HG03135 (cell line): ENCODE data around the gene LAMB1.
"Not testable (repeated sequence)": the region's sequence is repeated elsewhere in the genome, so short reads cannot be mapped to it uniquely, and the experiment has no call there.

Experiments used
- ATAC-seq: cut with Tn5 transposase; IDR thresholded peaks from one replicate; pipeline ENCODE4 v1.9.1; 2021; ENCODE audit warnings: mild to moderate bottlenecking, moderate library complexity; ENCODE audit not compliant: unreplicated experiment

The LAMB1 gene

GRCh38 chr7:107973861-107974260 lies 29.1 kb downstream of the LAMB1 start:
- ATAC-seq, result no peak

DNA sequence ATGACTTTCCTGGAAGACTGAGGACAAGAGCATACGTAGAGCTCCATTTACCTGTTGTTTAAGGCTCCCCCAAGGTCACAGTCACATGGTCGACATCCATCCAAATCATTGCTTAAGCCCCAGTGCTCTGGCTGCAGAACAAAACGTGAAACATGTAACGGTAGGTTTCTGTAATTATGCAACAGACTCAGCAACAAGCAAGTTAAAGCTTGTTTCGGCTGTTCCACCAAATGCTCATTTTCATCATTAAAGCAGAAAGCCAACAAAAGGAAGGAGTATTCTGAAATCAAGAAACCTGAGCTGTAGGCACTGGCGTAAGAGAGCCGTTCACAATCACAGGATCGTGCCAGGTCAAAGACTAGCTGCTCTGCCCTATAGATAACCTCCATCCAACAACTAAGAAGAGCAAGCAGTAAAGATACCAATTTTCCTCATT lies 30.0 kb downstream of the LAMB1 start:
- ATAC-seq, result no peak

- ATAC-seq, result no peak
These were observed 30.9 kb downstream of the LAMB1 start for GRCh38 chr7:107972075-107972482.

- no peak for ATAC-seq
These were observed 31.3 kb downstream of the LAMB1 start for GRCh38 chr7:107971613-107972012.

DNA sequence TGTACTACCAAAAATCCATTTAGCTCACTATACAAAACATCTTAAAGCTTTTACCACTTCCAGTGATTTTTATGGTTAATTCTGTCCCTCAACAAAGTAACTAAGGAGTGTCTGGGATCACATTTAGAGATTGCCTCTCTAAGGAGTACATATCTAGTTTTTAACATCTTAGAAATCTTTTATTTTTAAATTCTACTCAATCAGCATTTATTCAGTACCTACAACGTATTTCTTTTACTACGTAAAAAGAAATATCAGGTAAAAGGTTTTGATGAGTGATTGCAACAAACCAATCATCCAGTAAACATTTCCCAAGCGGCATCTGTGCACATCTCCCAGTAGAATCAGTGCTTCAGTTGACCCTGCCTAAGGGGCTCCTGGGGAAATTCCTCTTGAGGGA lies 31.9 kb downstream of the LAMB1 start:
- no peak for ATAC-seq

DNA sequence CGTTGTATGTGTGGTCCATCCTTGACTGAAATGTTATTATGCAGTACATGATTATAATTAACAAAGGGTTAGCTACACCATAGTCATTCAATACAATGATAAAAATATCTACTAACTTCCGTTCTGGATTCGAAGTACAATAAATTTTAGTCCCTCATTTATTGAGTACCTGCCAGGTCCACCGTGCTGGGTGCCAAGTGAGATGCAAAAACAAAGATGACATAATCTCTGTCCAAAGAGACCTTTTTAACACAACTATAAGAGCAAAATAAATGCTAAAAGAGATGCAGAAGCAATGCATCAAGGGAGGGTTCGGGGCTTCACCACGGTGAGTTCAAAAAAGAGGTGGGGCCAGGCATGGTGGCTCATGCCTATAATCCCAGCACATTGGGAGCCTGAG lies 33.1 kb downstream of the LAMB1 start:
- no peak for ATAC-seq

GRCh38 chr7:107968449-107968848 lies 34.5 kb downstream of the LAMB1 start:
- ATAC-seq, result no peak

DNA sequence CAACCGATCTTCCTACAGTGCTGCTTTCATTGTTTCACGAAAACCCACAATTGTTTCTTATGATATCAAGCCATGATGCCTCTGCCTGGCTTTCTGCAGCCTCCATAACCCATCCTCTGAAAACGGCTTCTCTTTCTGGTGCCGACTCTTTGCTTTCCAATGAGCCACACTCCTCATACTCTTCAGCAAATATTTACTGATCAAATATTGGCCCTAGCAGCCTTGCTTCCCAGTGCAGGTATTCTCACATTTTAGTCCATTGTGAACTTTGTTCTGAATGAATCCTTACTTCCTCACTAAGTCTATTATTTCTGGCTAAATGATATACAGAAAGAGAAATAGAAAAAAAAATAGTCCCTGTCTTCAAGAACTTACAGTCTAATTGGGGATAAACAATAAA lies 35.5 kb downstream of the LAMB1 start:
- no peak for ATAC-seq

DNA sequence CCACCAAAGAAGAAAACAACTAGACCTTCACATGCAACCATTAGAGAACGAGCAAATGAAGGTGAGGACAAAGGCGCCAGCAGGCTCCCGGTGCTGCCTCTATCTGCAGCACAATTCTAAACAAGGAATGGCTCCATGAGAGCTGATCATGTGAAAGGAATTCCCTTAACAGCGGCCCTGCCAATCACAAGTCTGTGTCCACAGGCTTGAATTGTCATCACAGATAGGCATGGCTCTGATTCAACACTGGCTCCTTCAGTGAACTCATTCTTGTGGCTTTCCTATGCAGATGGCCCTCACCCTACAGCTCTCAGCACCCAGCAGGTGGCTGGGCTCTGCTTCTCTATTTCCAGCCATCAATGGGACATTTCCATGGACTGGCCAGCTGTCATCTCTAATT lies 36.2 kb downstream of the LAMB1 start:
- ATAC-seq, result no peak

DNA sequence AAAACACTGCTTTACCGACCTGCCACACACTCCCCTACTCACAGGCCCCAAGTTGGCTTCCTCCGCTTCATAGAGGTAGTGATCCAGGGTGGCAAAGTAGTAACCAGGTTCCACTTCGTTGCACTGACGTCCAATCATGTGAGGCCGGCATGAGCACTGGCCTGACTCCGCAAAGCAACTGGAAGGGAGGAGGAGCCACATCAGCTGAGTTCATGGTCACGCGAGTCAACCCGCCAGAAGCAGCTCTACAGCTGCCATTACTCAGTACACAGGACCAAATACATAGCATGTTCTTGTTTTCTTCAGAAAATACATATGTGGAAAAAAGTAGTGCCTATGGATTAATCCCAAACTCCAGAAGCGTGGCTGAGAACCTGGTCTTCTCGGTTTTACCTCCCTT lies 38.5 kb downstream of the LAMB1 start:
- no peak for ATAC-seq

- no peak for ATAC-seq
These were observed 40.1 kb downstream of the LAMB1 start for GRCh38 chr7:107962817-107963216.

DNA sequence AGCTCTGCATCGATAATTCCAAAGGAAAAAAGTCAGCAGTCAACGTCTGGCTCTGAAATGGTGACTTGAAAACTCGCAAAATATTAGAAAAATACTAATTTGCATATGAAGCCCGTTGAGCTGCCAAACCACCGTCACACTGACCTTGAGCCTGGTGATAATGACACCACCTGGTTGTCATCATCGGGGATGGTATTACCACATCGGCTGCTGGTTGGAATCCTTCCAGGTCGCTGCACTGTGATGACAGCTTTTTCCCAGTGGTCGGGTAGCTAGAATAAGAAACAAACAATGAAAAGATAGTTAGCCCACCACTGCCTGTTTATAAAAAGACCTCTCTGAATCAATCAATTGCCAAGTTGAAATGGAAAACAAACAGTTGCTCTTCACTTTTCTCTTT lies 41.6 kb downstream of the LAMB1 start:
- no peak for ATAC-seq

- no peak for ATAC-seq
These were observed 42.7 kb downstream of the LAMB1 start for GRCh38 chr7:107960272-107960671.

DNA sequence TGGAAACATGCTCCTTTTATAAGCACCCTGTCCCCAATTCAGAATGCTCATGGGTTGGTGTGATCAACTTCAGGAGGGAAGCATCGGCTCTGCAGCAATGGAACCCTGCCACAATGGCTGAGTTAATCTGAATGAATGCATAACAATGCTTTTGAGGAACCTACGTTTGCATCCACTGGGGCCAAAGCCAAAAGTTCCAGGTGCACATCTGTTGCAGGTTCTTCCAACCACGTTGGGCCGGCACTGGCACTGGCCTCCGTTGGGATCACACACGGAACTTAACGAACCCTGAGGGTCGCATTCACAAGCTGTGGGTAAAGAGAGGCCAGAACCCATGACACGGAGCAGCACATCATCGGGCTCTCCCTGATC lies 43.4 kb downstream of the LAMB1 start:
- no peak for ATAC-seq

DNA sequence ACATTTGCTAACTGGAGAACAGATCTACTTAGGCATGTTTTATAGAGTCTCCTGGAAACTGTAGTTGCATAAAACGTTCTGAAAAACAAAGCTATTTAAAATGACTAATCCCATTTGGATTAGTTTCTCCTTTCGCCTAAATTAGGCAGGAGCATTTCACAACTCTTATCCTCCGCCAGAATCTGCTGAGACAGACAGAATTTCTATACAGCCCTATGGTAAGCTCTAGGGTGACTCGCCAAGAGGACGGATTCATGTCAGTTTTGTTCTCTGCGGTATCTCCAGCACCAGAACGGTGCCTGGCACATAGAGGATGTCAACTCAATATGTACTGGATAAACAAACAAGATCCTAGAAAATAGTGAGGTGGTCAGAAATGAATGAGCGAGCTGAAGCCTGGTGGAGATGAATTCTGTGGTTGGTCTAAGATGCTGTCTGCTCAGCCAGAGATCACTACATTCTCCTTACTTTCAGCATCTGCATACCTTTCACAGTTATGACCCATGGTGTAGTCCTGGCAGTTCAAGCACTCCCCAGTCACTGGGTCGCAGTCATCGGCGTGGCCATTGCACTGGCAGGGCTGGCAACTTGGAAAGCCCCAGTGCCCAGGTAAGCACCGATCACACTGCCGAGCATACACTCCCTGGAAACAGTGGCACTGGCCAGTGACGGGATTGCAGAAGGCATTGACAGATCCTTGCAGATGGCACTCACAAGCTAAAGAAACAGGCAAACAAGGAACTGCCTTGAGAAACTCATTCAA lies 44.0 kb downstream of the LAMB1 start:
- no peak for ATAC-seq

DNA sequence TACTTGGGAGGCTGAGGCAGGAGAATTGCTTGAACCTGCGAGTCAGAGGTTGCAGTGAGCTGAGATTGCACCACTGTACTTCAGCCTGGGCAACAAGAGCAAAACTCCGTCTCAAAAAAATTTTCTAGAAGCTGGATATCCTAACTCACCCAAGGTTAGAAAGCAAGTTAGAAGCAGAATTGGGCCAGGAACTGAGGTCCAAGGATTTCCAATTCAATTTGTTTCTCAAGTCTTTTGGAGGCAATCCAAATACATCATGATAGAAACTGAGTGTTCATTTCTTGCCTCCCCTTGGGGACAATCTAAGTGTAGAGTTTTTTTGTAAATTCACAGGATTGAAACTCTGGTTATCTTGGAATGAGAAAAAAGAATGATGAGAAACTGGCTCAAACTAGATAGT lies 45.5 kb downstream of the LAMB1 start:
- ATAC-seq, result no peak

DNA sequence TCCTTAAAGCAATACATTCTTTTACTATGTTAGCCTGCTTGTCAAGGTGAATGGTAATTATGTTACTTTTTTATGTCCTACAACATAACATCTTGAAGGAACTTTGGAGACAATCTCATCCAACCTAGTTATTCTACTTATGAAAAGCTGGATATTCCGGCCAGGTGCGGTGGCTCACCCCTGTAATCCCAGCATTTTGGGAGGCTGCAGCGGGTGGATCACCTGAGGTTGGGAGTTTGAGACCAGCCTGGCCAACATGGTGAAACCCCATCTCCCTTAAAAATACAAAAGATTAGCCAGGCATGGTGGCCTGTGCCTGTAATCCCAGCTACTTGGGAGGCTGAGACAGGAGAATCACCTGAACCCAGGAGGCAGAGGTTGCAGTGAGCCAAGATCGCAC lies 46.0 kb downstream of the LAMB1 start:
- not testable (repeated sequence) for ATAC-seq

DNA sequence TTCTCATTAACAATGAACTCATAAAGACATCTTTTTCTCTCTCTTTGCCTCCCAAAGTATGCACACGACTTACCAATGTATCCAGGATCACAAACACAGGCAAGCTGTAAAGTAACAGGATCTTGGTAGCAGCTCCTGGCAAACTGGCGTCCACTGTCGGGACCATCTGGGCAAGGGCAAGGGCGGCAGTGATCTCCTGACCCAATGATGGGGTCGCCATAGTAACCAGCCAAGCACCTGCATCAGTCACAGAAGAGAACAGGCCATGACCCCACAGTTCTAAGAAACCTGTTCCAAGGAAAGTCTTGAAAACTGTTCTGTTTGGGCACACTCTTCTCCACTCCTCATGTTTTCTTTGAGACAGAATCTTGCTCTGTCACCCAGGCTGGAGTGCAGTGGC lies 47.6 kb downstream of the LAMB1 start:
- no peak for ATAC-seq

DNA sequence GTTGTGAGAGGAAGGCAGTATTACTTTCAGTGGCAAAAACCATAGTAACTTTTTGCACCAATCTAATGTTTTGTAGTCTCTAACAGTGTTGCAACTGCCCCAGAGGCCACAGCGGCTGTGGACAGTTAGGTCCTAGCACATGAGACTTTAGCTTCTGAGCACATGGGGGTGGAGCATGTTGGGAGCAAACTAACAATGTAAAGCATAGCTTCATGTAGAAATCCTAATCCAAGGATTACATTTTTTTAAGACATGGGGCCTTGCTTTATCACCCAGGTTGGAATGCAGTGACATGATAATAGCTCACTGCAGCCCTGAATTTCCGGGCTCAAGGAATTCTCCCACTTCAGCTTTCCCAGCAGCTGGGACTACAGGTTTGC lies 49.0 kb downstream of the LAMB1 start:
- ATAC-seq, result no peak

DNA sequence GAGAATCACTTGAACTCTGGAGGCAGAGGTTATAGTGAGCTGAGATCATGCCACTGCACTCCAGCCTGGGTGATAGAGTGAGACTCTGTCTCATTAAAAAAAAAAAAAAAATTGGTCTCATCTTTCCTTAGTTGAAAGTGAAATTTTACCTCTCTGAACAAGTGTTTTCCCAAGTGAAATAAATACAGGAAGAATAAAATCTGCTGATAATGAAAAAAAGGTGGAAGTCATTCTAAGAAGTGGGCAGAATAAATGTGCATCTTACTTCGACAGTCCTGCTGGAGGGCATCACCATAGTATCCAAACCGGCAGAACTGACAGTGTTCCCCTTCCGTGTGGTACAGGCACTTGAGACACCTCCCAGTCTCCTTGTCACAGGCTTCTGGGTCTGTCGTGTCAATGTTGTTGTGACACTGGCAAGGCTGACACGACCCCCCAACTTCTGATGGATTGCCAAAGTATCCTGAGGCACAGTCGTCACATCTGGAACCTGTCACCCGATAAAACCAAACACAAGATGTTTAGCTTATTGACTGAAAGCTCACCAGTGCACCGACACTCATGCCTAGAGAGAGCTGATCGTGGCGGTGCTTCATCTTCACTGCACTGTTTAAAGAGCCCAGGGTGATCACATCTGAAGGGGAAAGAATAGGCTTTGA lies 49.6 kb downstream of the LAMB1 start:
- ATAC-seq, result no peak

GRCh38 chr7:107951896-107952295 lies 51.1 kb downstream of the LAMB1 start:
- ATAC-seq, result no peak

GRCh38 chr7:107951172-107951787 lies 51.7 kb downstream of the LAMB1 start:
- ATAC-seq, result no peak
